GM13977 (cell line): ENCODE measurements around the gene PES1.
"Not testable (repeated sequence)": the region's sequence is repeated elsewhere in the genome, so short reads cannot be mapped to it uniquely, and the experiment has no call there.

Source experiments
- DNase-seq: peaks from one replicate; pipeline ENCODE4 v3.0.0; 2012; ENCODE audit warnings: low spot score
- CTCF ChIP-seq: IDR thresholded peaks from 2 replicates; pipeline ENCODE4 v1.5.1; 2012; ENCODE audit warnings: mild to moderate bottlenecking, control low read depth; ENCODE audit not compliant: insufficient read depth; ENCODE audit errors: extremely low read depth, missing control alignments
- in situ Hi-C: fragments of 300-500 bp; cut with MboI; formaldehyde crosslinking; loops from one replicate; pipeline ENCODE4 v1.12.0; 2022; ENCODE audit warnings: low sequenced_read_pairs, low pct_unique_long_range_greater_than_20kb, mixed read lengths, inconsistent platforms; ENCODE audit not compliant: unreplicated experiment

Gene PES1

GRCh38 chr22:30555282-30556210 lies 36.2 kb downstream of the PES1 start:
- no peak for TF ChIP-seq CTCF
- DNase-seq, result no peak
- in situ Hi-C loops, result no loop called here

- DNase-seq, result no peak
- in situ Hi-C loops, result no loop called here
- TF ChIP-seq CTCF, result no peak
Observed at GRCh38 chr22:30553971-30554370, 37.7 kb downstream of the PES1 start.

- TF ChIP-seq CTCF, result no peak
- in situ Hi-C loops, result no loop called here
- no peak for DNase-seq
Observed at GRCh38 chr22:30552719-30553118, 39.0 kb downstream of the PES1 start.

GRCh38 chr22:30551813-30552212 lies 39.9 kb downstream of the PES1 start:
- DNase-seq, in situ Hi-C loops: not testable (repeated sequence)

GRCh38 chr22:30547188-30547587 lies 44.5 kb downstream of the PES1 start:
- TF ChIP-seq CTCF, result no peak
- in situ Hi-C loops, result no loop called here
- DNase-seq, result no peak

GRCh38 chr22:30546616-30547015 lies 45.1 kb downstream of the PES1 start, which contains the start of gene SEC14L6:
TSS of gene SEC14L6 (minus strand) at chr22:30546741. CDS start at chr22:30546682, 59 bp downstream.
- in situ Hi-C loops, result no loop called here
- DNase-seq, result no peak
- no peak for TF ChIP-seq CTCF

GRCh38 chr22:30542811-30543188 lies 48.9 kb downstream of the PES1 start:
- TF ChIP-seq CTCF, result no peak
- no peak for DNase-seq
- in situ Hi-C loops, result no loop called here
